Epithelial cell of prostate (primary cell): ENCODE data around the gene SLC22A31.
"Not testable (repeated sequence)": the region's sequence is repeated elsewhere in the genome, so short reads cannot be mapped to it uniquely, and the experiment has no call there.

ENCODE experiments used
- DNase-seq: peaks from one replicate; pipeline ENCODE4 v3.0.0-alpha.2; 2011; ENCODE audit warnings: low read depth, low spot score
- H3K27ac ChIP-seq: fragments of 450-650 bp; 2 replicates; pipeline ENCODE4 v1.5.1; 2017; ENCODE audit warnings: mild to moderate bottlenecking

The SLC22A31 gene

GRCh38 chr16:89169778-89170177, 30.6 kb downstream of the SLC22A31 start:
- DNase-seq, result no peak
- no peak overlapping the region for H3K27ac ChIP-seq

GRCh38 chr16:89168381-89169189, 31.8 kb downstream of the SLC22A31 start:
- DNase-seq, result no peak
- H3K27ac ChIP-seq, result no peak overlapping the region

- DNase-seq, result no peak
- no peak overlapping the region for H3K27ac ChIP-seq
Measured at GRCh38 chr16:89167425-89167941, 32.9 kb downstream of the SLC22A31 start.

- no peak overlapping the region for H3K27ac ChIP-seq
Measured at GRCh38 chr16:89166696-89167424, 33.5 kb downstream of the SLC22A31 start.

GRCh38 chr16:89165681-89165979, 34.7 kb downstream of the SLC22A31 start:
- not testable (repeated sequence) for DNase-seq, H3K27ac ChIP-seq

More at GRCh38 chr16:89166696-89167424, 33.5 kb downstream of the SLC22A31 start:
- DNase-seq, result no peak

GRCh38 chr16:89164847-89165680, 35.3 kb downstream of the SLC22A31 start:
- H3K27ac ChIP-seq, result no peak overlapping the region
- no peak for DNase-seq

GRCh38 chr16:89164436-89164835, 35.9 kb downstream of the SLC22A31 start:
- no peak overlapping the region for H3K27ac ChIP-seq
- no peak for DNase-seq

GRCh38 chr16:89163297-89163696, 37.0 kb downstream of the SLC22A31 start:
- H3K27ac ChIP-seq, result no peak overlapping the region
- no peak for DNase-seq

- DNase-seq, result no peak
- H3K27ac ChIP-seq, result no peak overlapping the region
Measured at GRCh38 chr16:89161763-89162713, 38.3 kb downstream of the SLC22A31 start.

GRCh38 chr16:89160977-89161701, 39.2 kb downstream of the SLC22A31 start:
- no peak for DNase-seq
- no peak overlapping the region for H3K27ac ChIP-seq

- H3K27ac ChIP-seq, result no peak overlapping the region
- no peak for DNase-seq
Measured at GRCh38 chr16:89159850-89160354, 40.4 kb downstream of the SLC22A31 start.

- H3K27ac ChIP-seq, result no peak overlapping the region
- DNase-seq, result no peak
Measured at GRCh38 chr16:89159066-89159849, 41.1 kb downstream of the SLC22A31 start.

GRCh38 chr16:89157778-89158177, 42.6 kb downstream of the SLC22A31 start:
- H3K27ac ChIP-seq, result no peak overlapping the region
- DNase-seq, result no peak

GRCh38 chr16:89156740-89157645, 43.3 kb downstream of the SLC22A31 start:
- peak; percentile 86 for DNase-seq
- H3K27ac ChIP-seq, result no peak overlapping the region

GRCh38 chr16:89155851-89156739, 44.2 kb downstream of the SLC22A31 start:
- no peak overlapping the region for H3K27ac ChIP-seq
- DNase-seq, result no peak

GRCh38 chr16:89155184-89155679, 45.1 kb downstream of the SLC22A31 start:
- DNase-seq, result no peak
- H3K27ac ChIP-seq, result no peak overlapping the region
